ENCODE measurements around the gene ATG2A. TPM values are rescaled to one million over a fixed set of nuclear protein-coding genes. Genes with fewer than 3 reads are reported as not detected.
A peak's percentile ranks its signal among the peaks of the same experiment; 100 is the strongest.

ATG2A gene
- total and polyA plus RNA-seq, 2 donors (not counting 3 experiments of a cell fraction or from before 2014, with no cell fraction given): 13.4 to 24.3 TPM

GRCh38 chr11:64878223-64878493, 38.9 kb downstream of the ATG2A start:
- no peaks in the 10 kb centered on the region for H3K9me3 ChIP-seq (replicated peaks; ENCODE audit: control insufficient read depth, insufficient read depth, low read length)
- no peak overlapping the region for H2AFZ ChIP-seq (ENCODE audit: low read depth, low read length)
- H3K27ac ChIP-seq (ENCODE audit: insufficient read depth, low read depth, low read length): peak overlapping the region; percentile 0
- dilution Hi-C loops (cut with MboI; ENCODE audit: extremely low pct_ligation_motif_present, low sequenced_read_pairs): no loop called here
- H3K27me3 ChIP-seq (ENCODE audit: control insufficient read depth in 2 of 2, insufficient read depth in 2 of 2, low read length in 2 of 2): no peaks in the 10 kb centered on the region
- POLR2A ChIA-PET: interaction anchor here (0.6 to 3.9 kb wide), 9 partner anchors 9 to 177 kb away, joined by 3 to 45 read pairs (median 5); no protein-coding TSS in a partner anchor
- TF ChIP-seq GATA2 (IDR thresholded peaks at IDR 0.05; ENCODE audit: insufficient read depth, insufficient read length, low read depth, low read length) (no peak), MYC (IDR thresholded peaks at IDR 0.05; ENCODE audit: low read depth, low read length) (no peak), POLR2A (IDR thresholded peaks at IDR 0.05; ENCODE audit: low read depth, low read length) (no peak), EZH2 (IDR thresholded peaks at IDR 0.05; ENCODE audit: borderline replicate concordance, low read depth, low read length, severe bottlenecking) (no peak), CTCF (IDR thresholded peaks at IDR 0.05; ENCODE audit: extremely low read depth in 1 of 2, insufficient read depth in 1 of 2, low read depth in 1 of 2, low read length in 2 of 2) (no peak), POLR2AphosphoS5 (IDR thresholded peaks at IDR 0.05; ENCODE audit: insufficient read depth, low read depth, low read length) (no peak), JUN (IDR thresholded peaks at IDR 0.05; ENCODE audit: borderline replicate concordance, insufficient read depth, insufficient read length, low read depth) (no peak), MAX (IDR thresholded peaks at IDR 0.05; ENCODE audit: insufficient read depth, insufficient read length) (no peak), FOS (IDR thresholded peaks at IDR 0.05; ENCODE audit: borderline replicate concordance, insufficient read depth, low read length) (no peak)
- peaks cover 22% of the 10 kb centered on the region for H3K4me1 ChIP-seq (ENCODE audit: control insufficient read depth, extremely low read depth, insufficient read depth, low read length)
- H3K79me2 ChIP-seq (ENCODE audit: control insufficient read depth, insufficient read depth, low read length): peaks cover 45% of the 10 kb centered on the region
- H4K20me1 ChIP-seq (replicated peaks; ENCODE audit: control insufficient read depth, extremely low read depth, insufficient read depth, low read length): no peaks in the 10 kb centered on the region
- CTCF ChIA-PET: interaction anchor here (1.3 to 5.2 kb wide), 6 partner anchors 9 to 91 kb away, joined by 4 to 77 read pairs (median 26); no protein-coding TSS in a partner anchor
- TSS peak; percentile 59 for BruUV-seq (replicated peaks)
- H3K9ac ChIP-seq (replicated peaks; ENCODE audit: extremely low read depth, insufficient read depth, low read length): peak overlapping the region; percentile 49
- H3K4me2 ChIP-seq (ENCODE audit: insufficient read depth, low read length): no peak overlapping the region
- H3K9me1 ChIP-seq (replicated peaks; ENCODE audit: control insufficient read depth, extremely low read depth, insufficient read depth, low read length): no peaks in the 10 kb centered on the region
- H3K4me3 ChIP-seq (replicated peaks in 1 of 3; ENCODE audit: insufficient read depth in 1 of 3, low read depth in 1 of 3, low read length in 3 of 3): peak overlapping the region; percentile 30 to 74 (median 63)
- peaks cover 0 to 6% of the 10 kb centered on the region in 2 experiments for H3K36me3 ChIP-seq (ENCODE audit: control insufficient read depth in 2 of 2, extremely low read depth in 1 of 2, insufficient read depth in 2 of 2, low read length in 2 of 2)
- FAIRE-seq (no peak), DNase-seq (ENCODE audit: low read depth, low spot score) (no peak)
- intact Hi-C loops (cut with micrococcal nuclease): loop anchor here (1.0 kb wide), 5 partner anchors 9 to 39 kb away; partner anchors contain the start of gene ATG2A
